Endothelial cell of umbilical vein (primary cell): ENCODE measurements around the gene SYNM. TPM values are rescaled to one million over a fixed set of nuclear protein-coding genes. Genes with fewer than 3 reads are reported as not detected.

Experiments
- BruUV-seq: library from RNA; stranded (reverse); fragments of 400-500 nt; replicated peaks from 2 replicates; lab custom pipeline; 2021; lab: Mats Ljungman, UMichigan
- CTCF ChIA-PET: fragments of 300-600, 350-600 bp; sonication (Branson Sonifier 250); formaldehyde crosslinking; loops from one replicate; lab custom pipeline; 2021; ENCODE audit warnings: antibody characterized with exemption, inconsistent platforms; lab: Charles Lee
- POLR2A ChIA-PET: fragments of 300-600, 350-600 bp; sonication (Branson Sonifier 250); formaldehyde crosslinking; loops from one replicate; lab custom pipeline; 2021; ENCODE audit warnings: antibody characterized with exemption, inconsistent platforms; lab: Charles Lee
- DNase-seq: peaks from one replicate; pipeline ENCODE4 v3.0.0-alpha.2; 2011; ENCODE audit warnings: low read depth, low spot score
- FAIRE-seq: peaks from 2 replicates; lab custom pipeline; 2011; peaks lifted over from hg19 to GRCh38; lab: Jason Lieb, UNC
- H2AFZ ChIP-seq: 2 replicates; pipeline ENCODE4 v1.6.0; 2012; ENCODE audit warnings: low read depth, low read length, control low read depth, inconsistent platforms
- H3K27ac ChIP-seq: 2 replicates; pipeline ENCODE4 v1.5.1; 2011; ENCODE audit warnings: low read depth, mild to moderate bottlenecking, control low read depth, low read length, moderate library complexity; ENCODE audit not compliant: insufficient read depth
- H3K27me3 ChIP-seq, 2 experiments: 2 replicates each; pipeline versions ENCODE4 v1.6.0 to v1.6.1; 2011; ENCODE audit warnings: low read length in 2 of 2, mixed read lengths in 1 of 2; ENCODE audit not compliant: control insufficient read depth in 2 of 2, insufficient read depth in 2 of 2
- H3K36me3 ChIP-seq, 2 experiments: 2 replicates in 1 of 2; 3 replicates in 1 of 2; pipeline ENCODE4 v1.5.1; 2011; ENCODE audit warnings: low read length in 2 of 2, mild to moderate bottlenecking in 1 of 2, moderate library complexity in 1 of 2; ENCODE audit not compliant: control insufficient read depth in 2 of 2, insufficient read depth in 2 of 2; ENCODE audit errors: extremely low read depth in 1 of 2
- H3K4me1 ChIP-seq: 3 replicates; pipeline ENCODE4 v1.5.1; 2011; ENCODE audit warnings: mild to moderate bottlenecking, low read length; ENCODE audit not compliant: control insufficient read depth, insufficient read depth; ENCODE audit errors: extremely low read depth
- H3K4me2 ChIP-seq: 2 replicates; pipeline ENCODE4 v1.6.1; 2011; ENCODE audit warnings: low read length, control low read depth, mixed read lengths; ENCODE audit not compliant: insufficient read depth
- H3K4me3 ChIP-seq, 3 experiments: fragments of 200-600 bp in 1 of 3; sonication (generic), shearing (Covaris generic) in 1 of 3; replicated peaks in 1 of 3; 2 replicates each; pipeline ENCODE4 v1.5.1; 2011 to 2016; ENCODE audit warnings: control low read depth in 3 of 3, low read length in 3 of 3, mild to moderate bottlenecking in 2 of 3, inconsistent platforms in 1 of 3, low read depth in 1 of 3, moderate library complexity in 1 of 3; ENCODE audit not compliant: insufficient read depth in 1 of 3
- H3K79me2 ChIP-seq: 2 replicates; pipeline ENCODE4 v1.6.0; 2012; ENCODE audit warnings: low read length, inconsistent platforms; ENCODE audit not compliant: control insufficient read depth, insufficient read depth
- H3K9ac ChIP-seq: replicated peaks from 2 replicates; pipeline ENCODE3; 2011; ENCODE audit warnings: low read length, control low read depth; ENCODE audit not compliant: insufficient read depth; ENCODE audit errors: extremely low read depth
- H3K9me1 ChIP-seq: replicated peaks from 3 replicates; pipeline ENCODE4 v1.6.0; 2011; ENCODE audit warnings: mild to moderate bottlenecking, low read length; ENCODE audit not compliant: control insufficient read depth, insufficient read depth; ENCODE audit errors: extremely low read depth
- H3K9me3 ChIP-seq: replicated peaks from 2 replicates; pipeline ENCODE4 v1.5.1; 2012; ENCODE audit warnings: low read length, inconsistent platforms; ENCODE audit not compliant: control insufficient read depth, insufficient read depth
- H4K20me1 ChIP-seq: replicated peaks from 2 replicates; pipeline ENCODE3; 2011; ENCODE audit warnings: mild to moderate bottlenecking, low read length; ENCODE audit not compliant: control insufficient read depth, insufficient read depth; ENCODE audit errors: extremely low read depth
- CTCF ChIP-seq, 2 donors: IDR thresholded peaks; 1 replicate in 1 of 2; 2 replicates in 1 of 2; pipeline ENCODE4 v1.5.1; 2011; ENCODE audit warnings: low read length in 2 of 2, mild to moderate bottlenecking in 2 of 2, moderate library complexity in 2 of 2, control low read depth in 1 of 2, inconsistent platforms in 1 of 2, low read depth in 1 of 2; ENCODE audit not compliant: insufficient read depth in 1 of 2; ENCODE audit errors: extremely low read depth in 1 of 2
- EZH2 ChIP-seq: IDR thresholded peaks from 2 replicates; pipeline ENCODE4 v1.6.1; 2012; ENCODE audit warnings: borderline replicate concordance, low read depth, mild to moderate bottlenecking, moderate library complexity, low read length, inconsistent platforms; ENCODE audit not compliant: severe bottlenecking
- FOS ChIP-seq: IDR thresholded peaks from 2 replicates; pipeline ENCODE4 v1.6.1; 2011; ENCODE audit warnings: mild to moderate bottlenecking, low read length, moderate library complexity, borderline replicate concordance; ENCODE audit not compliant: insufficient read depth
- GATA2 ChIP-seq: IDR thresholded peaks from 2 replicates; pipeline ENCODE4 v1.7.0; 2011; ENCODE audit warnings: low read depth, mild to moderate bottlenecking, moderate library complexity, mixed read lengths, low read length; ENCODE audit not compliant: insufficient read length, insufficient read depth
- JUN ChIP-seq: IDR thresholded peaks from 2 replicates; pipeline ENCODE4 v1.6.1; 2011; ENCODE audit warnings: borderline replicate concordance, low read depth; ENCODE audit not compliant: insufficient read length, insufficient read depth
- MAX ChIP-seq: IDR thresholded peaks from 2 replicates; pipeline ENCODE4 v1.6.1; 2011; ENCODE audit not compliant: insufficient read depth, insufficient read length
- MYC ChIP-seq: IDR thresholded peaks from one replicate; pipeline ENCODE4 v1.6.1; 2011; ENCODE audit warnings: mild to moderate bottlenecking, low read depth, low read length
- POLR2A ChIP-seq: IDR thresholded peaks from 2 replicates; pipeline ENCODE4 v1.6.1; 2012; ENCODE audit warnings: low read depth, mild to moderate bottlenecking, control low read depth, low read length
- POLR2AphosphoS5 ChIP-seq: IDR thresholded peaks from 2 replicates; pipeline ENCODE4 v1.6.1; 2012; ENCODE audit warnings: low read depth, mild to moderate bottlenecking, control low read depth, low read length, moderate library complexity; ENCODE audit not compliant: insufficient read depth
- dilution Hi-C: fragments of 300-500 bp; cut with MboI; formaldehyde crosslinking; loops from one replicate; pipeline ENCODE4 v1.15.0; 2019; ENCODE audit warnings: low sequenced_read_pairs; ENCODE audit not compliant: extremely low pct_ligation_motif_present
- intact Hi-C: fragments of 100-400 bp; cut with micrococcal nuclease; formaldehyde crosslinking; loops from one replicate; pipeline ENCODE4 v1.10.0; 2022
- polyA plus RNA-seq, 4 experiments: library from polyadenylated mRNA; depleted of rRNA in 3 of 4; stranded (reverse) in 3 of 4; unstranded in 1 of 4; fragments of >200 nt; gene quantifications; 2 replicates each; pipeline versions ENCODE4 v1.2.1 to v1.2.3, GENCODE V29; 2011 to 2012; ENCODE audit warnings: missing spikeins in 1 of 4
- total RNA-seq: library from RNA; stranded (reverse); gene quantifications from 2 replicates; pipeline ENCODE4 v1.2.3, GENCODE V29; 2021

The SYNM gene
- total and polyA plus RNA-seq, 2 donors (not counting 3 experiments of a cell fraction or from before 2014, with no cell fraction given) = 3.7 to 10.2 TPM

- H2AFZ ChIP-seq = no peak overlapping the region
- no peak overlapping the region for H3K27ac ChIP-seq
- no peaks in the 10 kb centered on the region for H3K4me1 ChIP-seq
- no peaks in the 10 kb centered on the region for H3K36me3 ChIP-seq
- DNase-seq = no peak
- ChIA-PET POLR2A (no interaction called here), CTCF (interaction anchor here (0.6 to 2.4 kb wide), 3 partner anchors 9 to 15 kb away, joined by 4 to 12 read pairs (median 11); no protein-coding TSS in a partner anchor)
- H3K9me3 ChIP-seq = no peaks in the 10 kb centered on the region
- intact Hi-C loops (no loop called here), dilution Hi-C loops (no loop called here)
- BruUV-seq = no TSS peak
- H3K79me2 ChIP-seq = no peaks in the 10 kb centered on the region
- no peak overlapping the region for H3K9ac ChIP-seq
- FAIRE-seq = no peak
- H3K27me3 ChIP-seq = peaks cover 0 to 10% of the 10 kb centered on the region in 2 experiments
- H3K4me2 ChIP-seq = no peak overlapping the region
- no peaks in the 10 kb centered on the region for H4K20me1 ChIP-seq
- H3K9me1 ChIP-seq = no peaks in the 10 kb centered on the region
- no peak overlapping the region for H3K4me3 ChIP-seq
- TF ChIP-seq EZH2 (no peak), GATA2 (no peak), CTCF (IDR thresholded peaks at IDR 0.05; ENCODE audit: extremely low read depth in 1 of 2, insufficient read depth in 1 of 2, low read depth in 1 of 2, low read length in 2 of 2) (no peak), JUN (no peak), POLR2AphosphoS5 (no peak), MYC (no peak), FOS (no peak), MAX (no peak), POLR2A (no peak)
Measured at GRCh38 chr15:99085413-99086326, 19.2 kb upstream of the SYNM start.
